GM15510 (cell line): ENCODE results near the gene CCDC178.

Experiments used
- POLR2A ChIP-seq: IDR thresholded peaks from 3 replicates; pipeline ENCODE4 v1.6.1; 2011; ENCODE audit warnings: borderline replicate concordance; ENCODE audit not compliant: insufficient read length; ENCODE audit errors: extremely low read depth

CCDC178 gene, protein sequence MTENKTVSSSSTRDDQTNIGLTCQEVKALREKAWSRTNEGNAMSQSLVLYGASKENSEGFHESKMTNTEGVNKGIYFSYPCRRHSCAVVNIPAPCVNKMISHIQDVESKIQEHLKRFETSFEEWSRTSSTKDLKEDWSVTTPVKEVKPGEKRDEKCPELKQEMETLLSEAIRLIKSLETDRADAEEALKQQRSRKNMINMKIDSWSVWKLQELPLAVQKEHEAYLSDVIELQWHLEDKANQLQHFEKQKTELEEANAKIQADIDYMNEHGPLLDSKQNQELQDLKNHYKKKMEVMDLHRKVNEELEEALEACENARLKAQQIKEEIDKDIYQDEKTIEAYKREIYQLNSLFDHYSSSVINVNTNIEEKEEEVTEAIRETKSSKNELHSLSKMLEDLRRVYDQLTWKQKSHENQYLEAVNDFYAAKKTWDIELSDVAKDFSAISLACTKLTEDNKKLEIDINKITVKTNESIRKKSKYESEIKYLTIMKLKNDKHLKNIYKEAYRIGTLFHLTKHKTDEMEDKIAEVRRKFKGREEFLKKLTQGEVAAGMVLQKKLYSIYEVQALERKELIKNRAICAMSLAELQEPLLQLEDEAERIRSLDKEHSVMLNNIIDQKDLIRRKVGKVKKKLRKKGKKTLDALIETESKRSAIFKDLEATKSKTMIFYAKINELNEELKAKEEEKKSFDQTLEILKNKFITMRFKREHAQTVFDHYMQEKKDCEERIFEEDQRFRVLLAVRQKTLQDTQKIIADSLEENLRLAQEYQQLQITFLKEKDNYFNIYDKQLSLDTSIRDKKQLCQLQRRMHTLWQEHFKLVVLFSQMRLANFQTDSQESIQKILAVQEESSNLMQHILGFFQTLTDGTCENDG

DNA sequence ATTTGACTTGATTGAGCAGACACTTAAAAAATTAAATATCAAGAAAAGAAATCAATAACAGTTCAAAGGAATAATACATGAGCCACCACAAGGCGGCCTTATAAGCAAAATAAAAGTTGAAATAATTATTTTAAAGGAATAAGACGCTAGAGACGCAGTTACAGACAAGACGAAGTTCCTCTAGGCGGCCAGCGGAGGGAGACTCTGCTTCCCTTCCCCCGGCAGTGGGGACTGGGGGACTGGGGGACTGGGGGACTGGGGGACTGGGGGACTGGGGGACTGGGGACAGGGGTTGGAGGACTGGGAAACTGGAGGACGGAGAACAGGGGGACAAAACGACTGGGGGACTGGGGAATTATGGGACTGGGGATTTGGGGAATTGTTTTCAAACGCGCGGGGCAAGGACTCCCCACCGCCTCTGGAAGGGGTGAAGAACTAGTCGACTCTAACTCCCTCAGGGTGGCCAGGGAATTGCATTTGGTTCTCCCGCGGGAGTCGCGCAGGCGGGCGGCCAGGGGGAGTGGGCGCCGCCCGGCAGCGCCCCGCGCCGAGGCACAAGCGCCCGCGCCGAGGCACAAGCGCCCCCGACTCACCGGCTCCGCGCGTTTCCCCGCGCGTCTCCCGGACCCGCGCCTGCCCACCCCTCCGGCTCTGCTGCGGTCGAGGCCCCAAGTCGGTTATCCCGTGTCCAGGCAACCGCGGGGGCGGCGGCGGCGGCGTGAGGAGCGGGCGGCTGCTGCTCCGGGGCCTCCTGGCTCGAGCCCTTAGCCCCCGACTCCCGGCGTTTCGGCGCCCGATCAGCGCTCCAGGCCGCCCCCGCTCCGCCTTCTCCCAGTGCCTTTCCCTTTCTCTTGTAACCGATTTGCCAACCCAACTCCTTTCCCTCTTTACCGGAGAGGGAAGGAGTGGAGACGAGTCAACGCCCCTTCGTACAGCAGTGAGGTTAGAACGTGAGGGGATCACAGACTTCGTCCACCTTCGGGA, at the start of gene CCDC178:
CCDC178 (minus strand) TSS at position 662 of the 984 bp plus-strand sequence. CDS start 28,633 bp downstream, outside the sequence.
- no peak for TF ChIP-seq POLR2A

DNA sequence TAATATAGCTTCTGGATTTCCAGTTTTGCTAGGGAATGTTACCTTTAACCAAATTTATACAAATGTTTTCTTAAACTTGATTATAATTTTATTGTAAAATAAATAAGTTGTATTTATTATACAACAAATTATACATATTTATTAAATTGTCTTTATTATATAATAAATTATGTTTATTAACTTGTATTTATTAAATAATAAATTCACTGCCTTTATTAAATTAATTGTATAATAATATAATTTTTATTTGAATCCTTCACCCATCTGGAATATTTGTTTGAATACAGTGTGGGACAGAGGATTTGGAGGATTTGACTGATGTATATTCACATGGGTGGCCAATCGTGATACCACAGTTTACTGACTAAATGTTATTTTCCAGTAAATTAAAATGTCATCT, 43.4 kb upstream of the CCDC178 start:
- no peak for TF ChIP-seq POLR2A

DNA sequence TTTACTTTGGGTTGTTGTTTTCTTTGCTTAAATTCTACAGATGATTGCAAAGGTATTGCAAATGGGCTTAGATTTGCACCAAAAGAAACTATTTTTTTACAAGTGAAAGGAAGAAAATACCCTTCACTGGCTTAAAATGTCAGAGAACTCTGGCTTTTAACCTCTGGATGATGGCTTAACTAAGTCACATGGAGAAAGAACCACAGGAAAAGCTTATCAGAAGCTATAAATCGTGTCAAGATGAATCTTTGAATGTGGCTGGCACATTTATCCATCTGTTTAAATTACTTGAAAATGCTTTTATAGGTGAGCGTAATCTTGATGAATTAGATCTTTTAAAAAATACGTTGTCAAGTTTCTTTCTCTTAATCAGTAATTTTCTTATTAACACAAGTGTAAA, 32.0 kb upstream of the CCDC178 start:
- TF ChIP-seq POLR2A: no peak

DNA sequence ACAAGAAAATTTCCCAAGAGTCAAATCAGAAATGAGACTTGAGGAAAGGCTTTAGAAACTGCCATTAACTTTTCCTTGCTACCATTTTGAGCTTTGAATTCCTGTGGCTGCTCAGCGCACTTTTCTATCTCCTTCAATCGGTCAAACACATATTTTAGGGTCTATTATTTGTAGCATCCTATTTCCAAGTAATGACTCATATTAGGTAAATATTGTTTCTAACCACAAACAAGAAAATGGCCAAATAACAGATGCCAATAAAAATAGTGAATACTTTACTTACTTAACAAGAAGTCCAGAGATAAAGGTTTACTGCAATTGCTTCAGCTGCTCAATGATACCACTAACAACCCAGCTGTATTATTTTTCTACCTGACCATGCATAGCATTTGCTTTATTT, 29.7 kb upstream of the CCDC178 start:
- no peak for TF ChIP-seq POLR2A

DNA sequence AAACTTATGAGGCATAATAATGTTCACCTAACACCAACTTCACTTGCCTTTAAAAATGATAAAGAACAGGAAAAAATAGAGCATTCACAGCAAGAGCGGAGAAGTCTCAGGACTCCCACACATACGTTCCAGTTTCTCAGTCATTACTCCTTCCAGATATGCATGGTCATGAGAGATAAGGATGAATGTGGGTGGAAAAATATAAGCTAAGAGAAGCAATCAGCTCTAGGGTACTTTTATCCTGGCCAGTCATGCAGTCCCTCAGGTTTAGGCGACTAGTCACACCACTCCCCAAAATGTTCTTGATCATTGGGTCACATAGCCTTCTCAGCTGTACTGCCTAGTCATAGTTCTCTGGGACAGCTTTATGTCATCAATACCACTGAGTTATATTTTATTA, 29.2 kb upstream of the CCDC178 start:
- no peak for TF ChIP-seq POLR2A

DNA sequence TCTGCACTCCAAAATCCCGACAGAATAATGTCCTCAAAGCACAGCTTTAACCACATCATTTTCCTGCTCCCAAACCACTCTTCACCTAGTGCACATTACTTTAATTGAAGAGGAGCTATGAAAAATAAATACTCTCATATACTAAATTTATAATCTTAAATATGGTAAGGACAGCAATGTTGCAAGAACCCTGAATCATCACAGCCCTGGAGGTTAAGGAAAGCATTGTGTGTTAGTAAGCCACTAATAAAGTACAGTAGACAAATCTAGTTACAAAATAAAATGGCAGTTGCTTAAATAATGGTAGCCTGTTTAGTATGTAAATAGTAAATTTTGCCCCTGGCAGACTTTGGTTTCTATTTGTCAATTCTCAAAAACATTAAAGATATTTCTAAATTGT, 27.0 kb upstream of the CCDC178 start:
- no peak for TF ChIP-seq POLR2A

DNA sequence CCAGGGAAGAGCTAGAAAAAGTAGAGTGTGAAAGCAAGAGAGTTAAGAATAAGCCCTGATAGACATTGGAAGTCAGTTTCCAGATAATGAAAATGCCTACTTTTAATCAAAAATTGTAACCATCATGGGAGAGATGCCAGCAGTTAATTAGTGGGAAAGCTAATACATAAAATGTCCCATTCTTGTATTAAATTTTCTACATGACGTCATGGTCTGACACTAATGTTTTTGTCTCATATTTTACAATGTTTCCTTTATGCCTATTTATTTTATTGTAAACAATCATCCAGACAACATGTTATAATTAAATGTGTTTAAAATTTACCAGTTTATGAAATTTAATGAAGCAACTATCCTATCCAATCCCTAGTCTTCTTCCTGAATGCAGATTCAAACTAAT, 26.3 kb upstream of the CCDC178 start:
- no peak for TF ChIP-seq POLR2A

DNA sequence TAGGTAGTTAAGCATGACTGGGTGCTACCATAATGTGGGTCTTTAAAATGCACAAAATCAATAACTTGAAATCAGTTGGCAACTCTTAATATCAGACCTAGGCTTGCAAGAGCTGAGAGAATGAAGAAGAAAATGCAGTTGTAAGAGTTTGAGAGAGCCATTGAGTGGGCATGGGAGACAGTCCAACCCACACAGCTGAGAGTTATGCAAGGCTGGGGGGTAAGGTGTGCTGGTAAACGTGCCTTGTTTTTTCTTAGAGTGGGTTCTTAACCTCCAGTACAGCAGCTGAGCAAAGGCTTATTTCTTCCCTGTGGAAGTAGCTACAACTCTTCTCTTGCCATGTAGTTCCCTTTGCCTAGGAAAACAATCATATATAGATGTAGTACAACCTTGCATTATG, 20.2 kb upstream of the CCDC178 start:
- no peak for TF ChIP-seq POLR2A

DNA sequence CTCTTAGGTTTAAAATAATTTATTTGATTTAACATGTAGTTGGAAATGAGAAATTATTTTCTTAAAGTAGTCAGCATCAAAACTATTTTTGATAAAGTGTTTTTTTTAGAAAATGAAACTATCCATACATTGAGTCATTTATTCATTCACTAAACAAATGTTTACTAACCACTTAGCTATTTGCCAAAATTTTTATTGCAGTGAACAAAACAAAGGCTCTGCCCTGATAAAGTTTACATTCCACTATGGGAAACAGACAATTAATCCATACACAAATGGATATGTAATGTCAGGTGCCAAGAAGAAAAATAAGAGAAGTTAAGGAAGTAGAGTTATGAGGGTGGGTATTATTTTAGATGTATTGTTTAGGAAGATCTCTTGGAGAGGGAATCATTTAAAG, 19.1 kb upstream of the CCDC178 start:
- no peak for TF ChIP-seq POLR2A

DNA sequence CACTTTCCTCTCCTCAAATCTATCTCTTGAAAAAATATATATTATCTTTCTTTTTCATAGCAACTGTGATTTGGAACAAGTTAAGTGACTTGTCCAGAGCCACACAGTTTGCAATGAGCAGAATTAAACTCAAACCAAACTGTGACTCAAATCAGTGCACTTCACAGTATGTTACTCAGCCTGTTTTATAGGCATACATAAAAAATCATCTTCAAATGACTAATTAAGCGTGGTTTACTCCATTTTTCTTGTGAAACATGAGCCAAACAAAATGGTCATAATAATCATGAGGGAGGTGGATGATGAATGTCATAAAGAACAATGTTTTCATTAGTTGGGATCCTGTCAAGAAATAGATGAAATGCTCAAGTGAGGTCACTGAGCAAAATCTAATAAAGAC, 6.1 kb upstream of the CCDC178 start:
- TF ChIP-seq POLR2A: no peak

DNA sequence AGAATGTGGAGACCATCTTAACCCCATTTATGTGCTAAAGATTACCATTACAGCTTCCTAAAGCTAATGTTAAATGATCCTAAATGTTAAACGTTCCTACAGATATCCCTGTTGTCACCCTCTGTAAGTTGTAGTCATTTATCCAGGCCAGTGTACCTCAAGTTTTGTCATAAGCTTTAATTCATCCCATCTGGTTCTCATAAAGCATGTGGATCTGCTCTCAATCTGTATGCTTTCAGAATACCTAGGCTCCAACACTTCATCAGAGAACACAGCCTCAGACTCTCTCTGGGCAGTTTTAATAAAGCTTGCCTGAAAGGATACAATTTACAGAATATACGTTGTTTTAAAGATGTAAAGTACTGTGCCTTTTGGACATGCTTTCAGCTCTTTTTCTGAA, 4.2 kb upstream of the CCDC178 start:
- TF ChIP-seq POLR2A: no peak

DNA sequence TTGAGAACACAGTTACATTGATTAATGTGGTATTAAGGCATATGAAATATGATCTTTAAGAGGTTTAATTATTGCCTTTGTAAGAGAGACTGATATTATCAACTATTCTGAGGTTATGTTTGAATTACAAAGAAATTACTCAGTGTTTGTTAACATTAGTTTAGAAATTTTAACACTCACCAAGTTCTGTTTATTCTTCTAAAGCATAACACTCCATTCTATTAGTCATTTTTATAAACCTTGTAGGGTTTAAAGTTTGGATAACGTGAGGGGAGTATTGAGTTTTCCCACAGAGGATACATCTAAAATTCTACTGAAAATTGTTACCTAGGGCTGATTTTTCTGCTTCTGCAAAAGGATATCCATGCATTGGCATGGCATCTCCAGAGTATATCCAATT, 7.7 kb downstream of the CCDC178 start:
- TF ChIP-seq POLR2A: no peak

DNA sequence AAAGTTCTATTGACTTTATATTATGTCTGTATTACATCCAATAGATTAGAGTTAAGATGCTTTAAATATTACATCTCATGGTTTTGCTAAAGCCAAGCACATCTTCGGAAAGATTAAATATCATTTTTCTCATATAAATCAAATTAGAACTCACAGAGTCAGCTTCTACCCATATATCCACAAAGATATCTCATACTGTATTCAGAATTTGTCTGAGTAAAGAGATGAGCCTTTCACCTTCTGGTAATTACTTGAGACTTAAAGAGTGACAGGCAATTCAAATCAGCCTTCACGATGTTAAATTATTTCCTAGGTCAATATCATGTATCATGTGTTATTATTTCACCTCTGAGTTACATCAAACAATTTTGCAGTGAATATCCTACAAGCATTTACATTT, 13.0 kb downstream of the CCDC178 start:
- no peak for TF ChIP-seq POLR2A

DNA sequence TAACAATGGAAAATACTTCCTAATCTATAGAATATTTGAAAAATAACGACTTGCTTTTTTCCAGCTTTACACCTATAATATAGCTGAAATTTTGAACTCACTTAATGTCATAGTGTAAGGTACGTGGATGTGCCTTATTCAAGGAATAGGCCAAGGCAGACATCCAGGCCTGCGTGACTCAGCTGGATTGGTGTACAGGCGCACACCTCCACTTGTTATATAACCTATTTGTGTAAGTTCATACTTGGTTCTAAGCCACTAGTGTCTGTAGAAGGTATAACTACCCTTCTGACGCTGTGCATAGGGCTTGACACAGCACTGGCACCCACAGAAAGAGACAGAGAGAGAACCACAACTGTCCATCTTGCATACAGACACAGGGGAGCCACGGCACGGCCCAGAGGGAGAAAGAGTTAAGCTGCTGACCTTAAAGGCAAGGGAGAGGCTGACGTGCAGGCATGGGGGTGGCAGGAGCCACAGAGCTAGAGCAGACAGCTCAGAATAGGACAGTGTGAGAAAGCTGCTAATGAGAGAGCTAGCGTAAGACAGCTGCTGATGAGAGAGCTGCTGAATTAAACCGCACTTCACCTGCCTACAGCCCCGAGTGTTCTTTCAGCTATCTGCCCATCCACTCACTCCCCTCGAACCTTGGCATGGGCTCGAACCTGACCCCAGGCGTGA, 16.1 kb downstream of the CCDC178 start:
- no peak for TF ChIP-seq POLR2A
